SK-N-SH treated with all-trans-retinoic acid at 6 μM for 48 hours (cell line): ENCODE data around the gene NTSR1.

Experiments used
- ARNTL ChIP-seq: fragments of 450-650 bp; formaldehyde crosslinking; IDR thresholded peaks from 2 replicates; pipeline ENCODE4 v1.5.0; 2020; ENCODE audit warnings: low read depth, mild to moderate bottlenecking, moderate library complexity, borderline replicate concordance
- BACH2 ChIP-seq: fragments of 250-450 bp; sonication (Bioruptor Pico); IDR thresholded peaks from 2 replicates; pipeline ENCODE4 v1.9.0; 2021; ENCODE audit warnings: mild to moderate bottlenecking, borderline replicate concordance
- ESRRG ChIP-seq: fragments of 250-450 bp; sonication (Bioruptor Pico); IDR thresholded peaks from 2 replicates; pipeline ENCODE4 v1.6.1; 2021; ENCODE audit warnings: mild to moderate bottlenecking
- GLIS3 ChIP-seq: fragments of 250-450 bp; sonication (Bioruptor Pico); IDR thresholded peaks from 2 replicates; pipeline ENCODE4 v1.5.0; 2020; ENCODE audit warnings: mild to moderate bottlenecking, moderate library complexity
- OSR1 ChIP-seq: fragments of 250-450 bp; sonication (Bioruptor Pico); IDR thresholded peaks from 2 replicates; pipeline ENCODE4 v1.8.0; 2022; ENCODE audit warnings: moderate library complexity, mild to moderate bottlenecking, inconsistent platforms
- PPARA ChIP-seq: fragments of 250-450 bp; sonication (Bioruptor Pico); IDR thresholded peaks from 2 replicates; pipeline ENCODE4 v1.5.0; 2020; ENCODE audit warnings: mild to moderate bottlenecking, borderline replicate concordance
- RARB ChIP-seq: fragments of 250-450 bp; sonication (Bioruptor Pico); IDR thresholded peaks from 2 replicates; pipeline ENCODE4 v1.8.0; 2021; ENCODE audit warnings: mild to moderate bottlenecking, moderate library complexity
- ZFP3 ChIP-seq: fragments of 250-450 bp; sonication (Bioruptor Pico); IDR thresholded peaks from 2 replicates; pipeline ENCODE4 v1.5.0; 2020; ENCODE audit warnings: mild to moderate bottlenecking, moderate library complexity
- ZFP30 ChIP-seq: fragments of 450-650 bp; formaldehyde crosslinking; IDR thresholded peaks from 2 replicates; pipeline ENCODE4 v1.5.0; 2022; ENCODE audit warnings: mild to moderate bottlenecking, moderate library complexity
- ZNF565 ChIP-seq: fragments of 450-650 bp; formaldehyde crosslinking; conservative IDR thresholded peaks from 2 replicates; pipeline ENCODE4 v1.5.0; 2020; ENCODE audit warnings: low read depth, mild to moderate bottlenecking, moderate library complexity
- ZNF70 ChIP-seq: fragments of 450-650 bp; formaldehyde crosslinking; IDR thresholded peaks from 2 replicates; pipeline ENCODE4 v1.5.0; 2020; ENCODE audit warnings: mild to moderate bottlenecking, moderate library complexity
- TF ChIP-seq, protein P1 (sequence below): fragments of 250-450 bp; sonication (Bioruptor Pico); IDR thresholded peaks from 2 replicates; pipeline ENCODE4 v1.5.0; 2020; ENCODE audit warnings: mild to moderate bottlenecking, moderate library complexity
- TF ChIP-seq, protein P2 (sequence below): fragments of 250-450 bp; sonication (Bioruptor Pico); IDR thresholded peaks from 2 replicates; pipeline ENCODE4 v1.5.1; 2020; ENCODE audit warnings: low read depth, mild to moderate bottlenecking, moderate library complexity

GRCh38 chr20:62762801-62763368 lies 54.2 kb downstream of the NTSR1 start:
- TF ChIP-seq ZFP30 (no peak), ARNTL (CRISPR knock-in tag) (no peak), OSR1 (CRISPR knock-in tag) (no peak), ZFP3 (CRISPR knock-in tag) (no peak), PPARA (CRISPR knock-in tag) (no peak), ESRRG (CRISPR knock-in tag) (no peak), RARB (CRISPR knock-in tag) (no peak), GLIS3 (CRISPR knock-in tag) (no peak), ZNF70 (CRISPR knock-in tag) (no peak), ZNF565 (CRISPR knock-in tag) (no peak), BACH2 (CRISPR knock-in tag) (no peak)
- TF ChIP-seq, protein P1, sequence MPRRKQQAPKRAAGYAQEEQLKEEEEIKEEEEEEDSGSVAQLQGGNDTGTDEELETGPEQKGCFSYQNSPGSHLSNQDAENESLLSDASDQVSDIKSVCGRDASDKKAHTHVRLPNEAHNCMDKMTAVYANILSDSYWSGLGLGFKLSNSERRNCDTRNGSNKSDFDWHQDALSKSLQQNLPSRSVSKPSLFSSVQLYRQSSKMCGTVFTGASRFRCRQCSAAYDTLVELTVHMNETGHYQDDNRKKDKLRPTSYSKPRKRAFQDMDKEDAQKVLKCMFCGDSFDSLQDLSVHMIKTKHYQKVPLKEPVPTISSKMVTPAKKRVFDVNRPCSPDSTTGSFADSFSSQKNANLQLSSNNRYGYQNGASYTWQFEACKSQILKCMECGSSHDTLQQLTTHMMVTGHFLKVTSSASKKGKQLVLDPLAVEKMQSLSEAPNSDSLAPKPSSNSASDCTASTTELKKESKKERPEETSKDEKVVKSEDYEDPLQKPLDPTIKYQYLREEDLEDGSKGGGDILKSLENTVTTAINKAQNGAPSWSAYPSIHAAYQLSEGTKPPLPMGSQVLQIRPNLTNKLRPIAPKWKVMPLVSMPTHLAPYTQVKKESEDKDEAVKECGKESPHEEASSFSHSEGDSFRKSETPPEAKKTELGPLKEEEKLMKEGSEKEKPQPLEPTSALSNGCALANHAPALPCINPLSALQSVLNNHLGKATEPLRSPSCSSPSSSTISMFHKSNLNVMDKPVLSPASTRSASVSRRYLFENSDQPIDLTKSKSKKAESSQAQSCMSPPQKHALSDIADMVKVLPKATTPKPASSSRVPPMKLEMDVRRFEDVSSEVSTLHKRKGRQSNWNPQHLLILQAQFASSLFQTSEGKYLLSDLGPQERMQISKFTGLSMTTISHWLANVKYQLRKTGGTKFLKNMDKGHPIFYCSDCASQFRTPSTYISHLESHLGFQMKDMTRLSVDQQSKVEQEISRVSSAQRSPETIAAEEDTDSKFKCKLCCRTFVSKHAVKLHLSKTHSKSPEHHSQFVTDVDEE: no peak
- TF ChIP-seq, protein P2, sequence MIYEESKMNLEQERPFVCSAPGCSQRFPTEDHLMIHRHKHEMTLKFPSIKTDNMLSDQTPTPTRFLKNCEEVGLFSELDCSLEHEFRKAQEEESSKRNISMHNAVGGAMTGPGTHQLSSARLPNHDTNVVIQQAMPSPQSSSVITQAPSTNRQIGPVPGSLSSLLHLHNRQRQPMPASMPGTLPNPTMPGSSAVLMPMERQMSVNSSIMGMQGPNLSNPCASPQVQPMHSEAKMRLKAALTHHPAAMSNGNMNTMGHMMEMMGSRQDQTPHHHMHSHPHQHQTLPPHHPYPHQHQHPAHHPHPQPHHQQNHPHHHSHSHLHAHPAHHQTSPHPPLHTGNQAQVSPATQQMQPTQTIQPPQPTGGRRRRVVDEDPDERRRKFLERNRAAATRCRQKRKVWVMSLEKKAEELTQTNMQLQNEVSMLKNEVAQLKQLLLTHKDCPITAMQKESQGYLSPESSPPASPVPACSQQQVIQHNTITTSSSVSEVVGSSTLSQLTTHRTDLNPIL: no peak
